Smooth muscle cell (in vitro differentiated cells): Measurements from ENCODE around the gene GCGR. TPM values are rescaled to one million over a fixed set of nuclear protein-coding genes. Genes with fewer than 3 reads are reported as not detected.

Source experiments
- DNase-seq: peaks from one replicate; lab custom pipeline; 2025; ENCODE audit not compliant: unreplicated experiment; lab: John Stamatoyannopoulos, UW
- H2AFZ ChIP-seq: fragments of 200-600 bp; sonication (generic); 2 replicates; pipeline ENCODE4 v1.6.0; 2016; ENCODE audit warnings: antibody characterized with exemption, low read depth, mild to moderate bottlenecking
- H3F3A ChIP-seq: fragments of 200-600 bp; sonication (generic); 2 replicates; pipeline ENCODE4 v1.6.0; 2017; ENCODE audit warnings: antibody characterized with exemption, low read depth
- H3K27ac ChIP-seq: fragments of 200-600 bp; sonication (generic); 2 replicates; pipeline ENCODE4 v1.5.1; 2016; ENCODE audit warnings: low read depth, mild to moderate bottlenecking
- H3K27me3 ChIP-seq: fragments of 200-600 bp; sonication (generic); 2 replicates; pipeline ENCODE4 v1.6.1; 2016; ENCODE audit warnings: low read depth, mild to moderate bottlenecking
- H3K36me3 ChIP-seq: fragments of 200-600 bp; sonication (generic); 2 replicates; pipeline ENCODE4 v1.5.1; 2016; ENCODE audit warnings: low read depth
- H3K4me1 ChIP-seq: fragments of 200-600 bp; sonication (generic); 2 replicates; pipeline ENCODE4 v1.5.1; 2016; ENCODE audit warnings: low read depth
- H3K4me2 ChIP-seq: fragments of 200-600 bp; sonication (generic); 2 replicates; pipeline ENCODE4 v1.6.0; 2016; ENCODE audit warnings: mild to moderate bottlenecking
- H3K4me3 ChIP-seq: fragments of 200-600 bp; sonication (generic); 2 replicates; pipeline ENCODE4 v1.5.1; 2016; ENCODE audit warnings: mild to moderate bottlenecking
- H3K79me2 ChIP-seq: fragments of 200-600 bp; sonication (generic); 2 replicates; pipeline ENCODE4 v1.6.0; 2016; ENCODE audit warnings: low read depth, mild to moderate bottlenecking
- H3K9ac ChIP-seq: fragments of 200-600 bp; sonication (generic); 2 replicates; pipeline ENCODE4 v1.6.0; 2016; ENCODE audit warnings: low read depth
- H3K9me3 ChIP-seq: fragments of 200-600 bp; sonication (generic); replicated peaks from 2 replicates; pipeline ENCODE4 v1.5.1; 2016; ENCODE audit warnings: low read depth
- H4K20me1 ChIP-seq: fragments of 200-600 bp; sonication (generic); 2 replicates; pipeline ENCODE4 v1.6.0; 2016; ENCODE audit warnings: low read depth
- CTCF ChIP-seq: fragments of 200-600 bp; sonication (generic); IDR thresholded peaks from 2 replicates; pipeline ENCODE4 v1.5.1; 2017; ENCODE audit warnings: borderline replicate concordance, mild to moderate bottlenecking, antibody characterized with exemption; ENCODE audit not compliant: insufficient read depth, poor library complexity, severe bottlenecking
- WGBS: methylation state at CpG from one replicate; pipeline ENCODE4 v1.1.7; 2016; ENCODE audit warnings: low lambda C conversion rate; 5-methylcytosine and 5-hydroxymethylcytosine counted together
- polyA plus RNA-seq: library from polyadenylated mRNA; unstranded; fragments of >200 nt; fragmentation: Nextera tagmentation; extraction: Ambion mirVana; gene quantifications from 2 replicates; pipeline ENCODE4 v1.2.1, GENCODE V29; 2016
- total RNA-seq: library from RNA; depleted of rRNA; stranded (reverse); fragments of >200 nt; gene quantifications from 2 replicates; pipeline ENCODE4 v1.2.3, GENCODE V29; 2014

GCGR gene
- total and polyA plus RNA-seq, 2 experiments from 2014 or later = not detected

DNA sequence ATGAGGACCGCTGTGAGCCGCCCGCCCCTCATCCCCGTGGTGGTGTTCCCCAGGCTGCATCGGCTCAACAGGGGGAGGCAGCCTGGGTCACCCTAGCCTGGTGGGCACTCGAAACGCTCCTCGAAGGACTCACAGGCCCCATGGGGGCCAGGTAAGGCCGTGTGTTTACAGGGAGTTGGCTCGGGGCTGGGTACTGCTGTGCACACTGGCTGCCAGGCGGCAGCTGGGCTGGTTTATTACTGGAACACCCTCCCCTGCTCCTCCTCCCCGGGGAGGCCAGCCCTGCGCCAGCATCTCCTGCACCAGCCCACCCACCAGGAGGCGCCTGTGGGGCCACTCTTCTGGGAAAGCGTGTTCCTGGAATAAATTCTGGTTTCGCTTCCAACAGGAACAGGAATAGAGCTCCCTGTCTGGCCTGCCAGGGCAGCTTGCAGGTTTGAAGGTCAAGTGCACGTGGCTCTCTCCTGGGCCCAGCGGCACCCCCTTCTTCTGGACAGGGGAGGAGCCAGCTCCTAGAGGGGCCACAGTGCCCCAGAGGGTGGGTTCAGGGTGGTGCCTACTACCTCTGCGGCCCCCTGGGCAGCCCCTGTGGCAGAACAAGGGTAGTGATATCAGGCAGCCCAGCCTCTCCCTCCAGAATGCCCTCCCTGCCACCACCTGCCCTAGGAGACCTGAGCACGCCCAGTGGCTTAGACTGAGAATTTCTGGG lies 17.8 kb downstream of the GCGR start:
- H3K4me3 ChIP-seq = no peak overlapping the region
- peak; percentile 28 for DNase-seq
- no peaks in the 10 kb centered on the region for H3K27me3 ChIP-seq
- H4K20me1 ChIP-seq = peaks cover 37% of the 10 kb centered on the region
- no peak overlapping the region for H3K4me2 ChIP-seq
- no peak overlapping the region for H3K27ac ChIP-seq
- H3K79me2 ChIP-seq = peaks cover 6% of the 10 kb centered on the region
- TF ChIP-seq CTCF = peak; percentile 37
- WGBS = 72% methylated on average over 20 of the region's 20 CpGs
- H3K9ac ChIP-seq = no peak overlapping the region
- H3K9me3 ChIP-seq = no peaks in the 10 kb centered on the region
- H2AFZ ChIP-seq = no peak overlapping the region
- H3F3A ChIP-seq = no peaks in the 10 kb centered on the region
- no peaks in the 10 kb centered on the region for H3K36me3 ChIP-seq
- no peaks in the 10 kb centered on the region for H3K4me1 ChIP-seq

DNA sequence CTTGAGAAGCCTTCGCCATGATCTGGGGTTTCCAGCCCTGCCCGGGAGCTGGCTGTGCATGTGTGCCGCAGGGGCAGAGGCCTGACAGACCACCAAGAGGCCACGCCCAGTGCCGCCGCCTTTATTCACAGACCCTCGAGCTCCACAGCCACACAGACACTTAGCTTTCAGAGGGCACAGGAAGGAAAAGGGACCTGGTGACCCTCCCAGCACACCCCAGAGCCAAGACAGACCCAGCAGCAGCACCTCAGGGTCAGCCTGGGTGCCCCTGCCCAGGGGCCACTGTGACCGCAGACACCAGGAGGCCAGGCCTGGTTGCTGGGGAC lies 18.3 kb downstream of the GCGR start:
- H3K4me1 ChIP-seq = no peaks in the 10 kb centered on the region
- H3F3A ChIP-seq = no peaks in the 10 kb centered on the region
- no peak for DNase-seq
- H3K79me2 ChIP-seq = peaks cover 11% of the 10 kb centered on the region
- WGBS = 91% methylated on average over 8 of the region's 8 CpGs
- H3K36me3 ChIP-seq = no peaks in the 10 kb centered on the region
- no peak overlapping the region for H3K4me3 ChIP-seq
- H3K27me3 ChIP-seq = no peaks in the 10 kb centered on the region
- no peak overlapping the region for H3K27ac ChIP-seq
- no peak overlapping the region for H3K4me2 ChIP-seq
- H4K20me1 ChIP-seq = peaks cover 41% of the 10 kb centered on the region
- no peak overlapping the region for H2AFZ ChIP-seq
- H3K9me3 ChIP-seq = no peaks in the 10 kb centered on the region
- no peak overlapping the region for H3K9ac ChIP-seq
- no peak for TF ChIP-seq CTCF

- WGBS = 94% methylated on average over 25 of the region's 30 CpGs
- H3K27ac ChIP-seq = no peak overlapping the region
- peaks cover 49% of the 10 kb centered on the region for H4K20me1 ChIP-seq
- DNase-seq = no peak
- no peaks in the 10 kb centered on the region for H3K36me3 ChIP-seq
- no peak overlapping the region for H3K4me3 ChIP-seq
- H2AFZ ChIP-seq = no peak overlapping the region
- H3K79me2 ChIP-seq = peaks cover 20% of the 10 kb centered on the region
- H3K9me3 ChIP-seq = no peaks in the 10 kb centered on the region
- no peak for TF ChIP-seq CTCF
- no peaks in the 10 kb centered on the region for H3F3A ChIP-seq
- no peaks in the 10 kb centered on the region for H3K4me1 ChIP-seq
- H3K27me3 ChIP-seq = no peaks in the 10 kb centered on the region
- no peak overlapping the region for H3K4me2 ChIP-seq
- H3K9ac ChIP-seq = no peak overlapping the region
Observed at GRCh38 chr17:81822996-81823819, 19.3 kb downstream of the GCGR start.
